ENCODE data around the gene PTPRG. TPM values are rescaled to one million over a fixed set of nuclear protein-coding genes. Genes with fewer than 3 reads are reported as not detected.
A peak's percentile ranks its signal among the peaks of the same experiment; 100 is the strongest.

Gene PTPRG
- total RNA-seq, 1 experiment from 2014 or later = 9.2 TPM

DNA sequence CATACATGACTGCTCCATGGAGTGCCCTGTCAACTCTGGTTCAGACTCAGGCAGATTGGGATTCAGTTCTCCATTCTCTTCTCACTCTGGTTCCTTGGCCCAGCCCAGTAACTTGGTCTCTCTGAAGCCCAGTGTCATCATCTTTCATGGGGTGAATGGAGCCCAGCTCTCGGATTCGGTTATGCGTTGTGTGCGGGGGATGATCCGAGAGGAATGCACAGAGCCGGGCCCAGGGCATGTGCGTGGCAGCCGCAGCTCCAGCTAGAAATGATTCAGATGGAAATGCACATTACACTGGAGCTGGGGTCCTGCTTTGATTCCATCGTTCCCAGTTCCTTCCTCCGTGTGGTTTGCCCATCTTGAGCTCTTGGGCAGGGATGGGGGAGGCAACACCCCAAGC, 622.6 kb downstream of the PTPRG start:
- no peak for DNase-seq (ENCODE audit: low read depth)

DNA sequence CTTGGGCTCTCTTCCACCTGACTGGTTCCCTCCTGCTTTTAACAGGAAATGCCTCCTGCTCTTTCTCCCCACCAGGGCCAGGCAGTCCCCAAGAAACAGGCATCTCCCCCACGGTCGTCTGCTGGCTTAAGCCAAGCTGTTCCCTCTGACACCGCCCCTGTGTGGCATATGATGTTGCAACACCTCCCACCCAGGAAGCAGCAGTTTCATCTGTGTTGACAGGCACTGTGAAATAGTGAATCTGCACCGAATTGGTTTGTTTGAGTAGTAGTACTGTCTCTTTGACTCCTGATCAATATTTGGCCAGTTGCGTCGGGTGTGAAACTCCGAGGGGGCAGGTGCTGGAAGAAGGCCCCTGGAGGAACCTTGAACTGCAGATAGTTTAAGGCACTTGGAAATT, 623.2 kb downstream of the PTPRG start:
- DNase-seq (ENCODE audit: low read depth) = peak; percentile 26

DNA sequence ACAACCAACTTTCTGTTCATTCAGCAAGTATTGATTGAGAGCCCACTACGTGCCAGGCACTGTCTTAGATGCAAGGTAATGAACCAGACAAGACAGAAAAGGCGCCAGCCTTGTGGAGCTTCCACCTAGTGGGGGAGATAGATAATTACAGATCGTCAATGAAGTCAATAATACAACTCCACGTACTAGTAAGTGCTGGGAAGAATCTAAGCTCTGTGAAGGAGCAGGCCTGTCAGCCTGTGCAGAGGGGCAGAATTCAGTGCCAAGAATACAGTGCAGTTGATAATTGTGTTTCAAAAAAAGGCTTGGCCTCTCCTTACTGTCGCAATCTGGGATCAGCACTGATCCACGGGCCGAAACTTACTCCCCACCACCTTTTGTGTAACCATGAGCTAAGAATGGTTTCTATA, 625.7 kb downstream of the PTPRG start:
- DNase-seq (ENCODE audit: low read depth) = no peak

DNA sequence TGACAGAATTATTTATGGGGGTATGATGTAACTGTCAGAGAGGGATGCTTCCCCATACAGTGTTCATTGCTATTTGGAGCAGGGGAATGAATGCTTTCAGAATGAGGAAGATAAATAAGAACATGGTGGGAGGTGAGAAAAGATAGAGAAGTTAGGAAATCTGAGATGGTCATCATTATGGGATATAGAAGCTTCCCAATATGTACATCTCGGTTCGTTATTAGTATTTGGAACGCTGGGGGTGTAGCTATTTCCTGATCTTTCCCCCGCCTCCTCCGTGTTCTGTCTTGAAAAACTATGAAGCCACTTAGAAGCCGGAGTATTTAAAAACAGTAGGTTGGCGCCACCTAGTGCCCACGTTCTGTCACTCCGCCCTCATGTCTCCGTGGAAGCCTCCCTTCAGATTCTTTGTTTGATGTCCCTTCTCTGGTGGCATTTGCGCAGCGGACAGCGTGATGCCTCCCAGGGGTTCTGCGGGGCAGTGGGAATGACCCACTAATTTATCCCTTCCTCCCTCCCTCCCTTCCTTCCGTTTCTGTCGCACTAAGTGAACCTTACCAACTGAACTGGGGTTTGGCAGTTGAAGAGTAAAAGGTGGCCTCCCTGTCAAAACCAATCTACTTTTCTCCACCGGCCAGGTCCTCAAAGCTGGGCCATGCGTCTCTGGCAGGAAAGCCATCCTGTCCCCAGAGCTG, 627.5 kb downstream of the PTPRG start:
- DNase-seq (ENCODE audit: low read depth) = peak; percentile 58

DNA sequence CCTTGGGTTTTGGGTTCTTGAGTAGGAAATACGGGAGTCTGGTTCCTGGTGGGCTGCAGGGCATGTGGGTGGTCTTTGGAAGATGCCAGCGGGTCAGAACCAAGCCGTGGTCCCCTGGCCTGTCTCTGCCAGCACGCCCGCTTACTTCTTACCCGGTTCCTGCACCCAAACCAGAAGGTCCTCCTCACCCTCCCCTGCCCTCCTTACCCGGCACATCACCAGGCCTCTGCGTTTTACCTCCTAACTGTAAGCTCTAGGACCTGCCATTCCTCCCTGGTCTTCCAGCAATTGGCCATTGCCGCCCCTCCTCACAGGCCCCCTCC, 628.0 kb downstream of the PTPRG start:
- no peak for DNase-seq (ENCODE audit: low read depth)

DNA sequence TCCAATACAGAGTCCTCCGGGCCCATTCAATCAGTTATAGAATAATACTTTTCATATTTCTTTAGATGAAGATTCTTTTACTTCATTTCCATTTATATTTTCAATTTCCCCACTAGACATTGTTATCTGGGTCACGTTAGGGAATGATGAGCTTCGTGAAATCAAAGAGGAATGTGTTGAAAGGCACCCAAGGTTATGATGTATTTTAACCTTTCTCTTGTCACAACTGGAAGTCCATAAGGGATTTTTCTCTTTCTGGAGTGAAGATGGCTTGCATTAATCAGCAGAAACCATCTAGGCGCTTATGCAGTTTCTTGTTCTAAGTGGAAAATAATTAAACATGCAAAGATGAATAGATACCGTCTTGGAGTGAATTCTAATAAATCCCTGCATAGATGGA, 631.5 kb downstream of the PTPRG start:
- DNase-seq (ENCODE audit: low read depth) = no peak

DNA sequence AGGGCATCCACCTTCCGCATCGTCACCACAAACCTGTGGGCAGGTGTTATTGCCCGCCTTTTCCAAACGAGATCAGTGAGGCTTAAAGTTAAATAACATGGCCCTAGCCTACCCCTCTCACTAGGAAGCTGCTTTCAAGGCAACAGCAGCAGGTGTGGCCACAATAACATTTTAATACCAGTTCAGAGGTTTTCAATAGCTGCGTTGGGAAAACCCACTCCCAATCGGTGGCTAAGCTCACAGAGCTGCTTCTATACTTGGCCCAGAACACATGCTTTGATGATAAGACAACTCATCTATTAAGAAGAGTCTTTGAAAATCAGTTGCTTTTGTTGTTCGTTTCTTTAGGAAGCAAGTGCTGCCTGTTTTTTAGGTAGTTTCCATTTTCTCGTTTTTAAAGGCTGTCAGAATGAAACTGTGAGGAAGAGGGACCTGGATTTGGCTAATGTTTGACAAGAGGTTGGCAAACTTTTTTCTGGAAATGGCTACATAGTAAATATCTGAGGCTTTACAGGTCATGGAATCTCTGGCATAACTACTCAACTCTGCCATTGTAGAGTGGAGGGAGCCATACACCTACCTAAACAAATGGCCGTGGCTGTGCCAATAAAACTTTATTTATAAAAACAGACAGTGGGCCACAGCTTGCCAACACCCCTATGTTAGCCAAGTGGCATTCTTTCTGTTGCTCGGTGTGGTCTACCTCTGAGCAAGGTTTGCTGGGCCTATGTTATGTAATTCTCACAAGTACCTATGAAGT, 632.4 kb downstream of the PTPRG start:
- DNase-seq (ENCODE audit: low read depth) = no peak

DNA sequence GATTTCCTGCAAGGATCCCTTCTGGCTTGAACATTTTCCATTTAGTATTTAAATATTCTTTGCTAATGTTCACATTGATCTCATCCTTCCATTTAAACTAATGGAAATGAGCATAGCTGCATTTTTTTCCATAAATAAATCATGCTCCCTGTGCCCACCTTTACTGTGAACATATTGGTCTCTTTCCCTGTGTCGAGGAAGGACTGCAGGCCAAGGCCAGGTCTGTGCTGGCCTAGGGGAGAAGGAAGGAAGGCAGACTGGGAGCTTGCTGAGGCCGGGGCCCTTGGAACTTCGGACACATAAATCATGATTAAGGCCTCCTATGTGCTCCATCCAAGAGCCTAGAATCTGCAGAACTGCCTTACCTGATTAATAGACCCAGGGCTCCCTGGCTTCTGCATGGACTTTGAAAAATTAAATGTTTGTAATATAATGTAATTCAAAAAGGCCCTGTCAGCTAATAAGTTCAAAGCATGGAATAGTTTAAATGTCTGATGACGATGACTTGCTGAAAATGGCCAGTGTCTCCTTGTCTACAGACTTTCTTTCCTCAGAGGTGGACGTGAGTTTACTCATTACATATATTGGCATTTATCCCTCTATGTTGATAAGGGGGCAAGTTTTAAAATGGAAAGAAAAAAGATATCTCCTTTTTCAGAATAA, 636.1 kb downstream of the PTPRG start:
- no peak for DNase-seq (ENCODE audit: low read depth)

DNA sequence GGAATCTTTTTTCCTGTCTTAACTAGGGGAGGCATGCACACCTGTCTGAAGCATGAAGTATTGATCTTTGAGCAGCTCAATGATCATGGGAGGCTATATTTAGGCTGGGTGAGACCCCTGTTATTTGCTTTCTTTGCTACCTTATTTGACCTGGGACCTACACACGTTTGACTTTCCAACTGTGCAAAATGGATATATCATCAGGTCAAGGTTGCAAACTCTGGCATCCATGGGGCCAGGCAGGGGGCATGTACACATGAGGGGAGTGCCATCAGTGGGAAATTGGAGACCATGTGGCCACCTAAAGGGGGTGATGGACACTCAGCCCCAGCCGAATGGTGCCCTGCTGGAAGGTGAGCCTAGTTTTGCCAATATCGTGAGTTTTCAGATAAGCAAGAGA, 637.8 kb downstream of the PTPRG start:
- no peak for DNase-seq (ENCODE audit: low read depth)

DNA sequence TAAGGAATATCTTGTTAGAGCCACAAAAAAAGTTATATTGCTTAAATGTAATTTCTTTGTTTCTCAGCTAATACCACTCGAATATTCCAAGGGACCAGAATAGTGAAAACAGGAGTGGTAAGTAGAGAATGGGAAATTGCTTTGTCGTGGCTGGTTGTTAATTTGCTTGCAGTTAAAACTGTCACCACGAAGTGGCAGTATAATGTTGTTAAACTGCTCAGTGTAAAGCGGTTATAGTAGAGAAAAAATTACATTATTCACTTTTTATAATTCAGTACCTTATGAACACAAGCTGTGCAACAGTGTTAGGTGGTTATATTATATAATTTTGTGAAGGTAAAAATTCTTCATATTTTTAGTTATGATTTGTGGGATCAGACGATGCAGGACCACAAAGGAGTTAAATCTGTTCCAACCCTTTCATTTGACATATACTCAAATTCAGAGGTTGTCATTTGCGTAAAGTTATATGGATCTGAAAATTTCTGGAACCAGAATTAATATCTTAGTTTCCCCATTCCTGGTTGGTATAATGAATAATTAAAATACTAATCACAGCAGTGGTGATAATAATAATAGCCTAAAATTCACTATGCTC, 640.2 kb downstream of the PTPRG start:
- peak; percentile 14 for DNase-seq (ENCODE audit: low read depth)

DNA sequence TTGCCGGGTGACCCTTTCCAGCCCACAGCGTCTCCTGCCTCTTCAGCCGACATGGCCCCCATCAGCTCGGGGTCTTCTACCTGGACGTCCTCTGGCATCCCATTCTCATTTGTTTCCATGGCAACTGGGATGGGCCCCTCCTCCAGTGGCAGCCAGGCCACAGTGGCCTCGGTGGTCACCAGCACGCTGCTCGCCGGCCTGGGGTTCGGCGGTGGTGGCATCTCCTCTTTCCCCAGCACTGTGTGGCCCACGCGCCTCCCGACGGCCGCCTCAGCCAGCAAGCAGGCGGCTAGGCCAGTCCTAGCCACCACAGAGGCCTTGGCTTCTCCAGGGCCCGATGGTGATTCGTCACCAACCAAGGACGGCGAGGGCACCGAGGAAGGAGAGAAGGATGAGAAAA, 641.8 kb downstream of the PTPRG start:
- DNase-seq (ENCODE audit: low read depth) = no peak

DNA sequence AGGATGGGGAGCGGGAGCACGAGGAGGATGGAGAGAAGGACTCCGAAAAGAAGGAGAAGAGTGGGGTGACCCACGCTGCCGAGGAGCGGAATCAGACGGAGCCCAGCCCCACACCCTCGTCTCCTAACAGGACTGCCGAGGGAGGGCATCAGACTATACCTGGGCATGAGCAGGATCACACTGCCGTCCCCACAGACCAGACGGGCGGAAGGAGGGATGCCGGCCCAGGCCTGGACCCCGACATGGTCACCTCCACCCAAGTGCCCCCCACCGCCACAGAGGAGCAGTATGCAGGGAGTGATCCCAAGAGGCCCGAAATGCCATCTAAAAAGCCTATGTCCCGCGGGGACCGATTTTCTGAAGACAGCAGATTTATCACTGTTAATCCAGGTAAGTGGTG, 642.2 kb downstream of the PTPRG start:
- no peak for DNase-seq (ENCODE audit: low read depth)

DNA sequence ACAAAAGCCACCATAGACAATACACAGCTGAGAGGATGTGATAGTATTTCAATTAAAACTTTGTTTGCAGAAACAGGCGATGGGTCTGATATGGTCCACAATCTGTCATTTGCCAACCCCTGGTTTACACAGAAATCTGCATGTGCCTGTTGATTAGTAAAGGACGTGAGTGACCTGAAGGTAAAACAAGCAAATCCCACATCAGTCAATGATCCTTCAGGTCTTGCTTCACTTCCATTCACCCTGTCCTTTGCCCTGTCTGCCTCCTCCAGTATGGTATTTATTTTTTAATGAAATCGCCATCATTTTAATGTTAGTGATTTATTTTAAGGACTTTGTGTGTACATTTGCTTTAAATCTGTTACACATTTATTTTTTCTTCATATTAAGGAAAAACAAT, 645.8 kb downstream of the PTPRG start:
- DNase-seq (ENCODE audit: low read depth) = no peak

DNA sequence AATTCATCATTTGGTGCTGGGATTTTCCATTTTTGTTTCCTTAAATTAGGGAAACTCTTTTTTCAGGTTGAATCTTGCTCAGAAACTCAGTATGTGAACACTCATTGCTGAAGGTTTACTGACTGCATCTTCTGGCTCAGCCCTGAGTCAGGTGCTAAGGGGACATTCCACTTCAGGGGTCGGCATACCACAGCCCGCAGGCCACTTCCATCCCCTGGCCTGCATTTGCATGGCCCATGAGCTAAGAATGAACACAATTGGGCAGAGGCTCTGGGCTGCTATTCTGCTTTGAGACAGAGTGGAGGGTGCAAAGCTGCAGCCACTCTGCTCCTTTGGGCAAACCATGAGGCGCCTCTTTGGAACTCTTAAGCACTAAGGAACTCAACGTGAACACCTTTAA, 647.0 kb downstream of the PTPRG start:
- DNase-seq (ENCODE audit: low read depth) = no peak

DNA sequence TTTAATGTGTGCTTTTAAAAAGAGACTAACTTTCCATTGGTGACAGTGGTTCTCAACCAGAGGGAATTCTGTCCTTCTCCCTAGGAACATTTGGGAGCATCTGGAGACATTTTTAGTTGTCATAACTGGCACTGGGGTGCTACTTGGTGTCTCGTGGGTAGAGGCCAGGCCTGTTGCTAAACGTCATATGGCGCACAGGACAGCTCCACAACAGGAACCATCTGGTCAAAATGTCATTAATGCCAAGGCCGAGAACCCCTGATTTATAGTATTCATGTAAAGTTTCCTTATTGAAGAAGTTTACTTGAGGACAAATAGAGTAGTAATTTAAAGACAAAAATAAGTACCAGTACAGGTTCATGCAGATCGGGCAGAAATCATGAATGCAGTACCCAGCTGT, 647.7 kb downstream of the PTPRG start:
- no peak for DNase-seq (ENCODE audit: low read depth)

DNA sequence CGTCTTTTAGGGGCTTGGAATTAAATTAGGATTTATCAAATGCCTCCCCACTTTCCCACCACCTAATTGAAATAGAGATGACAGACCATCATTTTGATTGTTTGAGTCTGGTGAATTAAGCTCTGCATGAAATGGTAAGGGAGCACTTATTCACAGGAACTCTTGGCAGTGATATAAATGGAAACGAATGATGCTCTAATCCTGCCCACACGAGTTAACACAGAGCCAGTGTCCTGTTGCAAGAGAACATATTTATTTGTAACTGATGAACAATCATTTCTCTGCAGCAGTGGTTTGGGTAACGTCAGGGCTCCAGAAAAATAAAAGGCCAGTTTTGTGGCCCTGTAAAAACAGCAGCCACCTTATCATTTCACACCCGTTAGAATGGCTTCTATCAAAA, 648.6 kb downstream of the PTPRG start:
- DNase-seq (ENCODE audit: low read depth) = no peak

DNA sequence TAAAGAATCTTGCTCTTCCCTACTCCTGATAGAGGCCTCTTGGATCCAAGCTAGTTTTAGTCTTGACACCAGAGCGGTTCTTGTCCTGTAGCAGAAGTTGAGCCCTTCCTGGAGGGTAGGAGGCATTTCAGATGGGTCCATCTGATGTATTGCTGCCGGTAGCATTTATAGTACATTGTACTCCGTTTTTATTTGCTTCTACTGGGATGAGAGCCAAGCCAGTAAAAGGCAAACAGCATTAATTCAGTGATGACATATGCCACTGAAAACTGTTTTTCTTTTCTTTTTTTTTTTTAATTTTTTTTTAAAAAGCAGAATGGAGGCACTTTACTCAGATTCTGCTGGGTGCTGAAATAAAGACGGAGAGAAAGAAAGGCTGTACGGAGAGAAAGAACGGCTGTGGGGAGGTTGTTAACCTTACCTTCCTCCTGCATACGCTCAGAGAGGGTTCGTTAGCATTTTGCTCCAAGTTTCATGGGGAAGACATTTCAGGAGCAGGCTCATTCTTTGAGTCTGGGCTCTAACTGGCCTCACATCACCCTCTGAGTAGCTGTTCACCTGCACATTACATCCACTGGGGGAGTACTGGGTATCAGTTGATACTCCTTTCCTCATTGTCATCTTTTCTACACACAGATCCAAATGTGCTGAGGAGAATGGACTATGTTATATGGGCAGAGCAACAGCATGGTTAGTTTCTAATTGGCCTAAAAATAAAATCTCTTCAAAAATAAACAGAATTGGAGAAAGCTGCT, 650.5 kb downstream of the PTPRG start:
- DNase-seq (ENCODE audit: low read depth) = no peak

DNA sequence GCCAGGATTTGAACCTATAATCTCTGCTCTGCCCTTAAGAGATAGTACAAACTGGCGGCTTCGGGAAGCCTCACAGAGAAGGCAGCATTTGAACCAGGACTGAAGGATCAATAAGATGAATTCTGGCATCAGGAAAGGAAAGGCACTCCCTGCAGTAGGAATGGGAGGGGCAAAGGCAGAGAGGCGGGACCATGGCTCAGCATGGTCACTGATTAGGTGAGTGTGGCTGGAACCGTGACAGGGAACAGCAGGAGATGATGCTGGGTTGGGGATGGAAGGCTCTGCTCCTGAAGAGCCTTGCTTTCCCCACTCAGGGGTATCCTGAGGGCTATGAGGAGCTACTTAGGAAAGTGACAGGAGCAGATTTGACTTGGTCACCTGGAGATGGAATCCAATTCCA, 653.5 kb downstream of the PTPRG start:
- DNase-seq (ENCODE audit: low read depth) = no peak

DNA sequence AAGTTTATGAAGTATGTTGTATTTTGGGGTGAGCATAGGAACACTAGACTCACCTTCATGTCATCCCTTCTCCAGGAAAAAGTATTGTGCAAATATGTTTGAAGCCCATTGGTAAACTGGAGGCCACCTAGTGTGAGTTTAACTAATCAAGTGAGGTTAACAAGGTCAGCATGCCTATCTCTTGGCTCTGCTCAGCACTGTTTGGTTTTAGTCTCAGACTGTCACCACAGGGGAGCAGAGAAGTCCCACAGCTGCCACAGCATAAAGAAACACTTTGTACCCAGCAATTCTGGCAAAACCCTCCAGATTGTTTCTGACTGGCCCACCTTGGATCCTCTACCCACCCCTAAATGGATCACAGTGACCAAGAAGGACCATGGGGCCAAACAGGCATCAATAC, 659.2 kb downstream of the PTPRG start:
- no peak for DNase-seq (ENCODE audit: low read depth)

DNA sequence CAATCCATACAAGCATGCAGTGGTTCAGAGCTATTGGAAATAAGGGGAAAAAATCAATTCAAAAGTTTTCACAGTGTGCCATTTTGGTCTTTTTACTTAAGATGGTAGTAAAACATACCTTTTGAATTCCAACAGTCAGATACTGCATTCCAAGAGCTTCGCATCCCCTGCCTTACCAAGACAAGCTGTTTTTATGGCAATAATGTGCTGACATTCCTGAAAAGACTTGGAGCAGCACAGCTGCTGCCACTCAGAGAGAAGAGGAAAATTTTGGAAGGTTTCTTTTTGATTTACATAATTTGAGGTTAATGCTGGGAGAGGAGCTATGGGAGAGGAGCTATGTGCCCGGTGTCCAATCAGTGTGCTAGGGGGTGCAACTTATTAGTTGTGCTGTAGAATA, 663.7 kb downstream of the PTPRG start:
- DNase-seq (ENCODE audit: low read depth) = no peak

DNA sequence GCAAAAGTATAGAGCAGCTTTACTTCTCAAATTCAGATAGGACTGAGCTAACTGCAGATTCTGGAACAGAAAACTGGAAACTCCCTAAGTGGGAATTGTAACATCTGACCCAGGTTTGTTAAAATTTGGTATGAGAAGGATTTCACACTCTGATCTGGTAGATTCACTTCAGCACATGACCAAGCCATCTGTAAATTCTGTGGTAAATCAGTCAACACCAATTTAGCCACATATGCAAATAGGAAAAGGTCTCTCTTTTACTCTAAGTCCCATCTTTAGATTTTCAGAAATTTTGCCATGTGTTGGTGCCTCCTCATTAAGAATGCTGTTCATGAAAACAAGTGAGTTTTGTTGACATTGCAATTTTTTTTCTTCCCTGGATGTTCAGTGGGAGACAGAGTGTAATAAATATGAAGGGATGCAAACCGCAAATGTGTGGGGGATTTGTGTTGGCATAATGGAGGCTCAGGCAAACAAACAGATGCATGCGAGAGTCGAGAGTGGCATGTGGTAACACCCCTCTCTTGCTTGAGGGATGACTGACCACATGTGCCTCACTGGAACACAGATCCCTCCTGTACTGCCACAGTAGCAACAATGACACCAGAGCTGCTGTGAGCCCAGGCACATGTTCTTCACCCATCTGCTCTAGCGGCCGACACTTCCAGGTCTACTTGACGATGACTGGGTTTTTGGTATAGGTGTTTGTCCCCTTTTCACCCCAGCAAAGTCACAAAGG, 665.4 kb downstream of the PTPRG start:
- no peak for DNase-seq (ENCODE audit: low read depth)

Measured in M059J (cell line).